Midbrain (tissue), 1 donor: ENCODE data around the gene APOL6.
"Not testable (repeated sequence)": the region's sequence is repeated elsewhere in the genome, so short reads cannot be mapped to it uniquely, and the experiment has no call there.

Source experiments
- DNase-seq: peaks from one replicate; lab custom pipeline; 2025; lab: John Stamatoyannopoulos, UW

The APOL6 gene

GRCh38 chr22:35638410-35638809, 9.8 kb upstream of the APOL6 start:
- DNase-seq = peak; percentile 56

- DNase-seq = no peak
Measured at GRCh38 chr22:35641494-35642120, 6.6 kb upstream of the APOL6 start.

- no peak for DNase-seq
Measured at GRCh38 chr22:35642305-35642741, 5.9 kb upstream of the APOL6 start.

- no peak for DNase-seq
Measured at GRCh38 chr22:35643991-35644390, 4.3 kb upstream of the APOL6 start.

- no peak for DNase-seq
Measured at GRCh38 chr22:35645646-35646045, 2.6 kb upstream of the APOL6 start.

GRCh38 chr22:35649026-35649553, 844 bp downstream of the APOL6 start:
- no peak for DNase-seq

- DNase-seq = no peak
Measured at GRCh38 chr22:35649636-35650250, 1.5 kb downstream of the APOL6 start.

- no peak for DNase-seq
Measured at GRCh38 chr22:35651085-35651484, 2.8 kb downstream of the APOL6 start.

GRCh38 chr22:35653824-35654223, 5.6 kb downstream of the APOL6 start:
- DNase-seq = no peak

- DNase-seq = no peak
Measured at GRCh38 chr22:35656284-35656752, 8.1 kb downstream of the APOL6 start.

GRCh38 chr22:35657571-35658312, 9.5 kb downstream of the APOL6 start:
- no peak for DNase-seq

GRCh38 chr22:35660291-35661127, 12.3 kb downstream of the APOL6 start:
- no peak for DNase-seq

- no peak for DNase-seq
Measured at GRCh38 chr22:35661464-35661863, 13.2 kb downstream of the APOL6 start.

- DNase-seq = no peak
Measured at GRCh38 chr22:35662914-35663313, 14.7 kb downstream of the APOL6 start.

GRCh38 chr22:35663371-35663770, 15.1 kb downstream of the APOL6 start:
- no peak for DNase-seq

GRCh38 chr22:35664955-35665587, 16.8 kb downstream of the APOL6 start:
- no peak for DNase-seq

GRCh38 chr22:35666699-35667098, 18.5 kb downstream of the APOL6 start:
- DNase-seq = not testable (repeated sequence)

GRCh38 chr22:35674335-35674734, 26.1 kb downstream of the APOL6 start:
- DNase-seq = no peak

GRCh38 chr22:35676065-35676464, 27.8 kb downstream of the APOL6 start:
- DNase-seq = not testable (repeated sequence)

GRCh38 chr22:35677460-35678187, 29.4 kb downstream of the APOL6 start:
- DNase-seq = no peak

- DNase-seq = no peak
Measured at GRCh38 chr22:35678836-35679235, 30.6 kb downstream of the APOL6 start.
